AG20443 (cell line): ENCODE data around the gene CTNNA2.

Experiments
- DNase-seq: peaks from one replicate; pipeline ENCODE4 v3.0.0; 2012; ENCODE audit warnings: low spot score, mixed read lengths

CTNNA2 gene

DNA sequence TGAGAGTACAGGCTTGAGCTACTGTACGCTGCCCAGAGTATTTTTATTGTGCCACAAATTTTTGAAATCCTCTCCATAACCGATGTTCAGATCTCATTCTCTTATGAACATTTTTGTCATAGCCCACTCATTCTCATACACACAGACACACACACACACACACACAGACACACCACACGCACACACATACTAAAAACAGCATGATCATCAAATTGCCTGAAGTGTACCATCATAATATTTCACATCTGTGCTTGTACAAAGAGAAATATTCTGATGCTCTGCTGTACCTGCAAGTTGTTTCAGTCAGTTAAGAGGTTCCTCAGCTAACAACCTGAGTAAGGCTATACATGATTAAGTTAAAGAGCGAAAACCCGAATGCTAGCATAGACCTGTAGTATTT lies 696.6 kb downstream of the CTNNA2 start:
- no peak for DNase-seq

DNA sequence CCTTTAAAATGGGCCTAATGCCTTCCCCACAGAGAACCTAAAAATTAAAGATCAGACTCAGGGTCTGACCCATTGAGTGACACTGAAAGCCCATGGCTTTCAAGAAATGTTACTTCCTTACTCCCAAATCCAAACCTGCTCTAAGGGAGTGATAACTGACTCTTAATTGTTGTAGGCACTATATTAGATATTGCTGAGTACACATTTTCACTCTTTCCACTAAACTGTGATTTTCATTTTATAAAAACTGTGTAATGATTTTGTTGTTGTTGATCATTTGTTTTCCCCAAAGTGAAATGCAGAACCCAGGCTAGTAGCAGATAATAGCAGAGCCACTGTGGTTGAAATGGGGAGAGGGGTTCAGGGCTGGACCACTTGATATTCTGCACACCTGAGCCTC lies 704.6 kb downstream of the CTNNA2 start:
- DNase-seq: no peak

DNA sequence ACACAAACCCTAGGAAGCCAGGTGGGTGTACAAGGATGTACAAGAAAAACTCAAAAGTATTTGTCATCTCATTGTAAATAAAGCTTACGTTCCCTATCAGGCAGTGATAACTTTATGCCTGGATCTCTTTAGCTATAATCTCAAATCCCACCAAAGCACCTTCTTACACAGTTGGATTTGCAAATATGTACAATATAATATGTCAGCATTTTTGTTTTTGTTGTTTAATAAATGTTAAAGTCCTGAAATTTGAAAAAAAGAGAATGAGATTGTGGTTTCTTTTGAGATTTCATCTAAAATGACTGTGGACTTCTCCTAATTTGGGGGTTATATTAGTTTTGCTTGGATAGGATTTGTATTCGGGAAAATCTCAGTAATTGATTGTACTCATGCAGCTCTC lies 709.8 kb downstream of the CTNNA2 start:
- no peak for DNase-seq

DNA sequence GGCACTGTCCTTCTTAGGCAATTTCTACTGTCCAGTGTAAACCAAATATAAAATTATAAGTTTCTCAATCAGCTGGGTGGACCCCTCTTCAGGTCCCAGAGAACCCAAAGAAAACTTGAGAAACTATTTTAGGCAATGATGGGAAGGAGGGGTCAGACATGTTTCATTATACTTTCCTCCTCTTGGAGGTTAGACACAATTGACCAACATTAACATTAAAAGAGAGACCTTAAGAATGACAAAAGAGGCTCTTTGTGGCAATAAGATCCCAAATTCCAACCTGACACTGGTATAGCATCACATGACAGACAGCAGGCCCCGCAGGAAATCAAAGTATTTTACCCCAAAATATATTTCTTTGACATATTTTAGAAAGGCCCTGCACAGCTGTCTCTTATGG lies 718.6 kb downstream of the CTNNA2 start:
- DNase-seq: no peak

DNA sequence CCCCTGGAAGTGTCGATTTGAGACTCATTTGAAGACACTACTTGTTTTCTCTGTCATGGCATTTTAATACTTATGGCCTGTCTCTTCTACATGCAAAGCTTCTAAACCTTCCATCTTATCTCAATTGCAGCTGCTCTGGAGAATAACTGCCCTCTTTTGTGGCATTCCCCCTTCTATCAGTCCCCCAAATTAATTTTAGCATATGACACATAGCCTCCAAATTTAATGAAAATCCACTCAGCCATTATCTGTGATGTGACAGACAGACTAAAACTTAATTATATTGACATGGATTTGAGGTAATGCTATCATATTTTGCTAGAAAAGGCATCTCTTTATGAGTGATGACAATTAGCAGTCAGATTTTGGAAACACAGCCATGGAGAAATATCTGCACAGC lies 720.5 kb downstream of the CTNNA2 start:
- no peak for DNase-seq

DNA sequence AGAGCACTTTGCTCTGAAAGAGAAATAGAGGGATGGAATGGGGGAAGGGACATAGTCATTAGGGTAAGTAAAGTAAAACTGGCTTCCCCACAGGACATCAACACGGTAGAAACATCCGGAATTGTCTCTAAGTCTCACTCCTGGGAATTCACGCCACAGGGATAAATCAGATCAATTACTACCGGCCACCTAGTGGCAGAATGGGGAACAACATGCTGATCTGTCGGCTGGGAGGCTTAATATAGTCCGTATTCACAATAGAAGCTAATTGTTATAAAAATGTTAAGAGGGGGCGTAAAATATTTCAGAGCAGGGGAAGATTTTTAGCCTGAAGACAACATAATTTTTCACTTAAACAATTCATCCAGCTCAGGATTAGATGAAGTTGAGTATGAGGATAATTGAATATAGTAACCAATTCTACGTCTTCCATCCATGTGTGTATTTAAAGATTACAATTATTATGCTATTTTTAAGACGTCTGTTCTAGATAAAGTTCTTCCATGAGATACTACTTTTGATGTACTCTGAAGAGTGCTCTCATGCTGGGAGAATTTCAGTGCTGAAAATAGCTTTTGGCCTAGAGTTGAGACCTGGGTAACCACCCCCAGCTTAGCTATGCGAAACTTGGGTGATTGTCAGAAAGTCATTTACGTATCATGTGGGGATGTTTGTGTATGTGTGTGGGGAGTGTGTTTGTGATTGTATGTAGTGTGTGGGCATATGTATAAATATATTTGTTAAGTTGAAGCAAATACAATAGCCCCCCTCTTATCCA lies 726.0 kb downstream of the CTNNA2 start:
- peak; percentile 34 for DNase-seq

DNA sequence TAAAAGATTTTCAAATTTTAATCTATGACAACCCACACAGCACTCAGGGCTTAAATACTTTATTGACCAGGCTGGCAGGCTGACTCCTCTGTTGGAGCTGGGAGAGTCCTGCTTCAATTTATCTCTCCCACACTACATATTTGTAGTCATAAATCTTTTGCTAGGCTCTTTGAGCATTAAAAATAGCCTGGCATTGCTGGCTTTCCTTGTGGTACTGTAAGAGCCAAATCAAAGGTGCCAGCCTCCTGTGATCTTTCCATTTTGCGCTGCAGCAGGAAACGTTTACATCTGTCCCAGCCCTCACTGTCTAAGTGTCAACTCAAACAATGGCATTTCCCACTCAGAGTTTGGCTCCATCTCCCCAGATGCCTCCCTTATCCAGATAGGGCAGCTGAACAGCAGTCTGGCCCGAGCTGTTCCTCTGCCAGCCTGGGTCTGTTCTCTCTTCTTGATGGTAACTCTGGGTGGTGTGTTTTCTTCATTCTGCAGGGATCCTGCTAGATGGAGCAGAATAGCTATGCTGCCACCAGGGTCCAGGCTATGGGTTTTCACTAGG lies 729.6 kb downstream of the CTNNA2 start:
- no peak for DNase-seq

DNA sequence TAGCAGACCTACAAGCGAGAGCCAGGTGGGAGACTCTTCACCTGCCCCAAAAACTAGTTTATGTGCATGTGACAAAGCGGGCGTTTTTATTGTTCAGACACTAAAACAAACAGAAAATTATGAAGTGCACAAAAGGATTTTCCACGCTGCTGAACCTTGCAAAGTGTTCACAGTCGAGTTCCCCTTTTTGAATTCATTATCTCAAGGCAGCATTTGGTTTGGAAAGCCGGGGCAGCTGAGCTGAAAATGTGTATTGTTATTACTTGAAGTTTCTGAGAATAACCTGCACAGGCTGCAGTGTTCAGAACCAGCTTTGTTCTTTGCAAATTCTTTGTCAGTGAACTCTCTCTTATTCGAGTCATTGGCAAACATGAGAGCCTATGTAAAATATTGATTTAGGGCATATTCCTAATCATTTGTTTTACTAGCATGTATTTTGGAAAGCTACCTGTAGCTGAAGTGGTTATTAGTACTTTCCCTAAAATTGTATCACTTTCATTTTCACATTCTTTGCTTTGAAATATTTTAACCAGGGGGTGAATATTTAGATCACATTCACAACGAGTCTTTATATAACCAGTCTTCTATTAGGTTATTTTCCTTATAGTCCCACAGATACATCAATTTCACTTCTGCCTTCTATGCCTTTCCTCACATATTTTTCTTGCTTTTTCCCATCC lies 732.2 kb downstream of the CTNNA2 start:
- no peak for DNase-seq

DNA sequence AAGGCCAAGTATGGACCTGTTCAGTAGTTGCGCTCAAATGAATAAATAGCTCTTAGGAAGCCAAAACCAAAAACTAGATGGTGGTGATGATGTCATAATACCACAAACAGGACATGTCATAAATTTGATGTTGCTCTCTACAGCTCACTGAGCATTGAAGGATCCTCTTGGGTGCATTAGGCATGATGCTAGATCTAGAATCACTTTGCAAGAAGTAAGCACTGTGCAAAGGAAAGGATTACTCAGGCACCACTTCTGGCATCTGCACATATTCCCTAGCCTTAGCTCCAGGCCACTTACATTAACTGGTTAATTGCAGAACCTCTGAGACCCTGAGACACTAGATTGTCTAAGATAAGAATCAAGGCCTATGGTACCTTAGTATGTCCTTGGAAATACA lies 733.7 kb downstream of the CTNNA2 start:
- no peak for DNase-seq

DNA sequence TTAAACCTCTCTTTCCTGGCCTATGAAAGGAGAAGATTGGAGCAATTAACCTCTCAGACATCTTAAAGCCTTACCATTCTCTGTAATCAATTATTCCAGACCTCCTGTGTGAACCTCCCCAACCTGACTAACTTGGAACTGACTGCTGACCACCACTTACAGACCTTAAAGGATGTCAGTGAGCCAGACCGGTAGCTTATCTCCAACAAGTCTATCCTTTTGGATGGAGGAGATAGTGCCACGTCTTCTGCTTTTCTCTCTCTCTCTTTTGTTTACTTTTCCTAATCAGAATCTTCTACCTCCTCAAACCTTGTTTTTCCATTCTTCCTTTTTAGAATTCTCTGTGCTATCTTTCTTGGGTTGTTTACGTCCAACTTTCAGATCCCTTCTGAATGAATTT lies 734.5 kb downstream of the CTNNA2 start:
- no peak for DNase-seq

DNA sequence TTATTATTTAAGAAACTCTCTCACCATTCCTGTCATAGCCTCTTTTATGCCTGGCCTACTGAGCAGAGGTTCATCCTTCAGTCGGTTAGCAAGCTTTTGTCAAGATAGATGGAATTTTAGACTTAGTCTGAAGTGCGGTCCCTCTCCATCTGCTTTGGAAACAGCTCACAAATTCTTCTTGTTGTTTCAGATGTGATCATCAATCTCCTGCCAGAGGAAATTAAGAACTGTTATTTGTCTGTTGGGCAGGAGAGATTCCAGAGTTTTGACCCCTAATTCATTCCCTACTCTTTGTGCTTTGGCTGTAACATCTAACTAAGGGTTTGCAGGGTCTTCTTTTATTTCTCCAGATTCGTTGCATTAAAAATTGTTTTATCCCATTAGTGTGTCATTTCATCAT lies 735.3 kb downstream of the CTNNA2 start:
- DNase-seq: no peak

DNA sequence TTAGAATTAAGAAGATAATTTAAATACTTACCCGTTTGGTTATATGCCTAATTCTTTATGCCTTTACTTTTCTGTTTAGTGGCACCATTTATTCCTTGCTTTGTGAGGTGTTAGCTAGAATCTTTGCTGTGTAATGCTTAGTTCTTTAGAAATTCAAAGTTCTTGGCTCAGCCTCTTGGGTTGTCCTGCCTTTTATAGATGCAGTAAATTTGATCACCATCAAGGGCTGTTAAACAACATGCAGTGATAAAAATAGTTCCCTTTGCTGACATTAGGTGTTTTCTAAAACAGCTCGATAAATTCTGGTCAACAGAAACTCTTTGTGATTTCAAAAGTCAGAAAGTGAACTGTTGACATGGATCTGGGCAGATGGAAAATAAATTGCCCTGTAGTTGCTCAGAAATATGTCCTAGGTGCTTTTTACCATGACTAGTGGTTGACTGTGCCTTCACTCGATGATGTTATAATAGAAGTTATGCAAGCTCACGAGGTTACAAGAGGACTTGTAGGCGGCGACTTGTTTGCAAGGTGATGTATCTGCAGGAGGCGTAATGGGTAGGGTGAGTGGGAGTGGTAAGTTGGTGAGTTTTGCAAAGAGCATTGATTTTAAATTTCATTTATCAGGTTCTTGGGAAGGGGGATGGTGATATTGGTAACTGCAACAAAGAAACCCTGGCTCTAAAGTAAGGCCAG lies 739.6 kb downstream of the CTNNA2 start:
- DNase-seq: no peak

DNA sequence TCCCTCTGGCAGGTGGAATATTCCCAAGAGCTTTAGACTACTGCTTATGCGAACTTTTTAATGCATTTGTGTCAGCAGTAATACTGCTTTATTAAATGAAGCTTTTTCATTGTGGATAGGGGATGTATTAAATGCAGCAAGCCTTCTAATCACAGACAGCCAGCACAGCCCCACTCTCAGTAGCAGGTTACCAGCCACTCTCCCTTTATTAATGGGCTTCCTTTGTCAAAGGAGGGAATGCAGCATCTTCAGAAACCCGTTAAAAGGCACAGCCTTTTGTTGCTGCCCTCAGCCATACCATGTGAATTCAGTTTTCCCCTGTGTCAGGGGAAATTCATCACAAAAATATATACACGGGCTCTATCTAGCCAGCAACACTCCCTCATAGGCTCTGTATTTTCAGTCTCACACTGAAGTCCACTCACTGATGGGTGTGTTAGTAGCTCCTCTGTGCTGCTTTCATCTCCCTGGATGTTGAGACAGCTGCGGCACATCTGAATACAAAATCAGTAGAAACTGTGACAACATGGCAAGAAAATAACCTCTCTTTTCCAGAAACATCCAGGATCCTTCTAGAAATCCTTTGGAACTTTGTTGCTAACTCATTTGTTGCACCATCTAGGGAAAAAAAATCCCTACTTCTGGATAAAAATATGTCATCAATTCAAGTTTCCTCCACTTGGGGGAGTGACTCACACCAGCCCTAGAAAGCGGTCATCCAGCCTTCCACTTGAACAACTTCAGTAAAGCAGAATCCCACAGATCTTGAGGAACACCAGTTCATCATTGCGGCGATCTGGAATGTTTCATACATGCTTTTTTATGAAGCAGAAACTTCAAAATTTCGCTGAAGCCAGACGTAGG lies 743.3 kb downstream of the CTNNA2 start:
- DNase-seq: peak; percentile 14

DNA sequence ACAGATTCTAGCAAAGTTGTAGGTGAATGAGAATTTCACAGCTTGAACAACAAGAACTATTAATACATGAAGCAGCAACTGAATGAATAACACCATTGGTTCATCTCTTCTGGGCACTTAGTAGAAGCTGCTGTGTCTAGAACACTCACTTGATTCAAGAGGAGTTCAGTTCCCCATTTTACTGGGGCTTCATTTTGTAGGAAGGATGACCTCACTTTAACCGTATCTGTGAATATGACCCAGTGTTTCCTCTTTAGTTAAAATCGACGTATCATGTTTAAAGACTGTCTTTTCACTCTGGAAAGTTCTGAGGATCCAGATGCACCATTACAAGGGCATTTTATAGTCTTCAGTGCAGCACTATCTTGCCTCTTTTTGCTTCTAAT lies 743.9 kb downstream of the CTNNA2 start:
- no peak for DNase-seq

DNA sequence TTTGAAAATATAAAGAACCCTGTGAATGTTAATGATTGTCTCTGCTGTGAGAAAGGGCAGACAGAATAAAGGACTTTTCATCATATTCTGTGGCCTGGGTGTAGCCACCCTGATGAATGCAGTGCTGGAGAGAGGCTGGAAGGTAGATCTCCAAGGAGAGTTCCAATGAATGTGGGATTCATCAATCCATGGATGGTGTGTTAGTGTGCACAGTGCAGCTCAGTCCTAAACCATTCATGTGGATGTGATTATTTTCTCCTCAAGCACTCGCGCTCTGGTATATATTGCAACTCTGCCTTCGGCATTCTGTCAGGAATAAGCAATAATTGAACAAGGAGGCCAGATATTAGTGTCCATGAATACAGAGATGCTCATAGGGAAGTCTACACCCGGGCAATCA lies 744.6 kb downstream of the CTNNA2 start:
- no peak for DNase-seq

DNA sequence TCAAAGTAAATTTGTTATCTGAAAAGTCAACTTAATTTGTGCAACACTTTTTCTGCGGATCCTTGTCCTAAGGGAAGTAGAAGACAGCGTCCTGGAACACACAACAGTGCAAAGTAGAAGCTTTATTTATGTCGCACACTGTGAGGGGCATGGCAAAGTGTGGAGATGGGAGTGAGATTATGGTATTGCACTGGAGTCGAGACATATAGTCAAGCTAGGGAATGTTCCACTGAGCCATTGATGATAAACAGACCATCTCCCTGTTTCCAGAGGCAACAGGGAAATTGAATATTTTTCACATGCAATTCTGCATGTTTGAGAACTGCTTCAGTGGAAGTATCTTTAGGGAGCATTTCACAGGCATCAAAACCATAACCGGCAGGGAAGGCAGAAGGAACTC lies 745.5 kb downstream of the CTNNA2 start:
- no peak for DNase-seq

DNA sequence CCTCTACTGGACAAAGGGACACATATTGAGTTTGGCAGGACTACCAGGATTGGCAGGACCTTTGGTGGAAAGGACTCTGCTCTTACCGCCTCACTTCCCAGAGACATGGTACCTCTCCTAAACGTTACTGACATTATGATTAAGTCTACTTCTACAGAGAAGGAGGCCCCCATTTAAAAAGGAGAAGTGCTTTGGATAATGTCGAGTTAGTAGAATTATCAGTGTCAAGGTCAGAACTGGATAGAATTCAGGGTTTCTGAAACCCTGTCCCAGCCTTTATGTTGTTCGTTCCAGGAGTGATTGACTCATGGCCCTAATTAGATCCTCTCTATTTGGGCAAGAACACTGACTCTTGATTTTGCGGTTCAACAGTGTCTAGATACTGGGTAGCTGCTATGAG lies 745.9 kb downstream of the CTNNA2 start:
- no peak for DNase-seq

DNA sequence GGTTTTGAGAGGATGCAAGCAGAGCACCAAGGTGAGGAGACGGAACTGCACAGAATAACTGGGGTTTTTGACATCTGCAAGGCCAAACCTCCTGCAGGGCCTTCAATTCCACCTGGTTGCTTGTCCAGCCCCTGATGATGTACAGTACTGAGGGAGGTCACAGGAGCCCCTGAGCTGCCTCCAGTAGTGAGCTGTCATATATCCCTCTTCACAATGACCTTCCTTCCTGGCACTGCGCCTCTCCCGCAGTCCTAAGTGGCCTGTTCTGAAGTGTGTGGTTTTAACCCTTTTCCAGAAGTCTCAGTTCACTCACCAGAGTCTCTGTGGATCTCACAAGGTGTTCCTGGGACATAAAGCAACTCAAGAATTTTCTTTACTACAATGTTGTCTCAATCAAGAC lies 746.4 kb downstream of the CTNNA2 start:
- DNase-seq: no peak

DNA sequence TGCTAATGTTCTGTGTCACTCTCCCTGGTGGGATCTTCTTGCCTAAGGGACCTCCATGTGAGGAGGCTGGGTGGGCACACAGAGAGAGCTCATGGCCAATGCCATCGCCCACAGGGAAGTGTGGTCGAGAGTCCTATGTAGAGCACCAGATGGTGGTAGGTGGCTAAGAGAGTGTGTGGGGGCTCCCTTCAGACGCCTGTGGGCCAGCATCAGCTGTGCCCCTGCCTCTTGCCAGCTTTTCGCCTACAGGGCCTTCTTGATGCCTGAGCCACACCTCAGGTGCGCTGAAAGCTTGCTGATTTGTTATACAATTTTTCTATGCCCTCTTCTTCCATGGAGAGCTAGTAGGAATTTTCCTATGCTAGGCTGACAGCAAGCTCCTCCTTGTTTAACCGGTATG lies 753.4 kb downstream of the CTNNA2 start:
- DNase-seq: no peak

DNA sequence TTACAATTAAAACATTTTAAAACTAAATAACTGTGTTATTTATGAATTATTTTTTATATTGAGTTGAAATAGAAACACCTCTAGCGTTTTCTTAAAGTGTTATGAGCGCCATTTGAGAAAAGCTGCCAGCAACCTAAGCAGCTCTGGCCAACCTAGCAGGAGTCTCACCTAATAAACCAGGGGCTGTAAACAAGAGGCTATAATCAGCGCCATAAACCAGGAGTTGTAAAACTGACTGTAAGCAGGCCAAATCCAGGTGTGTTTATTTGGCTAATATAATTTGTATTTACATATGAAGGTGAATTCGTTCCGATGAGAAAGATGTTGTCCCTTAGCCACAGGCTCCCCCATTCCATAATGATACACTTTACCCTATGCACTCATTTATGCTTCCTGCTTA lies 757.0 kb downstream of the CTNNA2 start:
- no peak for DNase-seq

DNA sequence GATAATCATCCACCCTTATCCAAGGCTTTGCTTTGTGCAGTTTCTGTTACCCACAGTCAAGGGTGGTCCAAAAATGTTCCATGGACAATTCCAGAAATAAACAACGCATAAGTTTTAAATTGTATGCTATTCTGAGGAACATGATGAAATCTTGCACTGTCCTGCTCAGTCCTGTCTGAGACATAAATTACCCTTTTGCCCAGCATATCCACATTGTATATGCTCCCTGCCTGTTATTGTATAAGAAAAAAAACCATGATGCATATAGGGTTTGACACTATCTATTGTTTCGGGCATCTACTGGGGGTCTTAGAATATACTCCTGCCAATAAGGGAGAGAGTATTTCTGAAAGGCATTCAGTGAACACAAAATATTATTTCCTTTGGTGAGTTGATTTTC lies 767.7 kb downstream of the CTNNA2 start:
- DNase-seq: no peak

DNA sequence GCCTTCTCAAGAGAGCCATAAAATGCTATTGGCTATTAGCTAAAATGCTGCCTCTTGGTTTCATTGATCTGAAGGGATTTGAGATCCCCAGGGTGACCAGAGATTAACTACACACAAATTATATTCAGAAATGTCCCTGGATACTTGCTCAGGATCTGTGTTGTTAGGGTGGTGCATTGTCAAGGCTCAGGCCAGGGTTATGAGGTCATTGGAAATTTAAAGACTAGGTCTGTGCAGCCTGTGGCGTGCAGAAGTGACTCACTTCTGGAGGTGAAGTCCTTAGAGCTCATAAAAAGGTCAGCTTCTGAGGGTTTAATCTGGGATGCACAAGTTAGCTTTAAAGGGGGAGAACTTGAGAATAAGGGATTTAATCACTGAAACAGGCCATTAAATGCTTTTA lies 768.2 kb downstream of the CTNNA2 start:
- DNase-seq: no peak
